CD14-positive monocyte (primary cell): ENCODE measurements around the gene EMILIN3. TPM values are rescaled to one million over a fixed set of nuclear protein-coding genes. Genes with fewer than 3 reads are reported as not detected.

ENCODE experiments used
- DNase-seq, 3 donors: peaks; one replicate each; pipeline ENCODE4 v3.0.0-alpha.2; 2011 to 2022
- H2AFZ ChIP-seq: 2 replicates; pipeline ENCODE4 v1.6.0; 2012; ENCODE audit warnings: mild to moderate bottlenecking, low read depth, low read length, inconsistent platforms; ENCODE audit not compliant: insufficient read depth, poor library complexity, severe bottlenecking
- H3K27ac ChIP-seq, 2 donors: 1 replicate in 1 of 2; 2 replicates in 1 of 2; pipeline ENCODE4 v1.5.1; 2012 to 2013; ENCODE audit warnings: low read length in 2 of 2, control low read depth in 1 of 2, inconsistent platforms in 1 of 2, low read depth in 1 of 2, mild to moderate bottlenecking in 1 of 2
- H3K27me3 ChIP-seq, 2 donors: one replicate each; pipeline versions ENCODE4 v1.6.0 to v1.6.1; 2011 to 2013; ENCODE audit warnings: low read length in 2 of 2; ENCODE audit not compliant: control insufficient read depth in 2 of 2, insufficient read depth in 2 of 2
- H3K36me3 ChIP-seq, 2 donors: replicated peaks in 1 of 2; 1 replicate in 1 of 2; 2 replicates in 1 of 2; pipeline versions ENCODE4 v1.5.1 to v1.6.1; 2012 to 2013; ENCODE audit warnings: low read length in 2 of 2, control low read depth in 1 of 2, inconsistent platforms in 1 of 2, mild to moderate bottlenecking in 1 of 2; ENCODE audit not compliant: insufficient read depth in 2 of 2, control insufficient read depth in 1 of 2
- H3K4me1 ChIP-seq, 2 donors: 1 replicate in 1 of 2; 2 replicates in 1 of 2; pipeline versions ENCODE4 v1.5.1 to v1.6.1; 2012 to 2013; ENCODE audit warnings: low read length in 2 of 2, control low read depth in 1 of 2, inconsistent platforms in 1 of 2, mild to moderate bottlenecking in 1 of 2, moderate library complexity in 1 of 2; ENCODE audit not compliant: insufficient read depth in 2 of 2, control insufficient read depth in 1 of 2
- H3K4me2 ChIP-seq: replicated peaks from 2 replicates; pipeline ENCODE3; 2012; ENCODE audit warnings: low read length, moderate library complexity, mild to moderate bottlenecking; ENCODE audit not compliant: poor library complexity, severe bottlenecking; ENCODE audit errors: extremely low read depth
- H3K4me3 ChIP-seq, 3 experiments: fragments of 200-600 bp in 1 of 3; sonication (generic) in 1 of 3; replicated peaks in 1 of 3; 1 replicate in 2 of 3; 2 replicates in 1 of 3; pipeline ENCODE4 v1.5.1; 2011 to 2013; ENCODE audit warnings: low read length in 3 of 3, mild to moderate bottlenecking in 3 of 3, control low read depth in 2 of 3, low read depth in 2 of 3, inconsistent platforms in 1 of 3, moderate library complexity in 1 of 3
- H3K79me2 ChIP-seq: 2 replicates; pipeline ENCODE4 v1.6.0; 2012; ENCODE audit warnings: mild to moderate bottlenecking, control low read depth, inconsistent platforms, low read length, moderate library complexity; ENCODE audit not compliant: insufficient read depth
- H3K9ac ChIP-seq: 2 replicates; pipeline ENCODE4 v1.6.0; 2017; ENCODE audit warnings: low read length, mild to moderate bottlenecking; ENCODE audit not compliant: insufficient read depth, poor library complexity, severe bottlenecking
- H3K9me3 ChIP-seq, 2 donors: replicated peaks in 1 of 2; 1 replicate in 1 of 2; 2 replicates in 1 of 2; pipeline versions ENCODE4 v1.5.1 to v1.6.1; 2012 to 2013; ENCODE audit warnings: low read length in 2 of 2, control low read depth in 1 of 2; ENCODE audit not compliant: control insufficient read depth in 1 of 2, insufficient read depth in 1 of 2
- H4K20me1 ChIP-seq: 2 replicates; pipeline ENCODE4 v1.6.0; 2012; ENCODE audit warnings: mild to moderate bottlenecking, low read length, control low read depth, moderate library complexity; ENCODE audit not compliant: insufficient read depth
- H3K27ac Mint-ChIP-seq, 7 donors: one replicate each; pipeline ENCODE4 v1.8.0; 2020; ENCODE audit warnings: mild to moderate bottlenecking in 7 of 7, mixed read lengths in 7 of 7, moderate library complexity in 6 of 7, inconsistent platforms in 2 of 7
- H3K27me3 Mint-ChIP-seq, 3 donors: one replicate each; pipeline ENCODE4 v1.8.0; 2021 to 2022; ENCODE audit warnings: low read depth in 3 of 3, mild to moderate bottlenecking in 3 of 3, mixed read lengths in 3 of 3, moderate library complexity in 3 of 3, inconsistent platforms in 1 of 3
- H3K36me3 Mint-ChIP-seq, 2 donors: one replicate each; pipeline ENCODE4 v1.8.0; 2020; ENCODE audit warnings: mixed read lengths in 2 of 2, inconsistent platforms in 1 of 2, mild to moderate bottlenecking in 1 of 2
- H3K4me1 Mint-ChIP-seq: one replicate; pipeline ENCODE4 v1.8.0; 2020; ENCODE audit warnings: mild to moderate bottlenecking, mixed read lengths
- H3K4me3 Mint-ChIP-seq, 2 donors: one replicate each; pipeline ENCODE4 v1.8.0; 2020; ENCODE audit warnings: mild to moderate bottlenecking in 2 of 2, mixed read lengths in 2 of 2, moderate library complexity in 1 of 2
- H3K9me3 Mint-ChIP-seq, 7 donors: one replicate each; pipeline ENCODE4 v1.8.0; 2020 to 2022; ENCODE audit warnings: mixed read lengths in 7 of 7, mild to moderate bottlenecking in 6 of 7, moderate library complexity in 6 of 7, inconsistent platforms in 2 of 7
- CTCF ChIP-seq: fragments of 200-600 bp; IDR thresholded peaks from one replicate; pipeline ENCODE4 v1.8.0; 2022; ENCODE audit warnings: antibody characterized with exemption, mild to moderate bottlenecking
- WGBS: methylation state at CpG from one replicate; pipeline ENCODE4 v1.1.5; 2013; ENCODE audit warnings: missing lambda C conversion rate; ENCODE audit not compliant: insufficient coverage; 5-methylcytosine and 5-hydroxymethylcytosine counted together
- intact Hi-C, 2 donors: fragments of 100-400 bp; cut with micrococcal nuclease; formaldehyde crosslinking; loops; one replicate each; pipeline versions ENCODE4 v1.15.0 to v1.15.1; 2023
- polyA plus RNA-seq, 3 donors: library from polyadenylated mRNA; depleted of rRNA in 1 of 3; unstranded in 2 of 3; stranded (reverse) in 1 of 3; fragments of 300-500 nt in 2 of 3; fragments of >200 nt in 1 of 3; fragmentation: Illumina TruSeq in 2 of 3; gene quantifications; 1 replicate in 2 of 3; 2 replicates in 1 of 3; pipeline ENCODE4 v1.2.3, GENCODE V29; 2012 to 2021

Gene EMILIN3
- polyA plus RNA-seq, 3 donors, result not detected

GRCh38 chr20:41386502-41387427 is 20.1 kb upstream of the EMILIN3 start:
- no peak overlapping the region for H3K4me2 ChIP-seq
- no peak overlapping the region for H2AFZ ChIP-seq
- TF ChIP-seq CTCF, result no peak
- Mint-ChIP-seq H3K27me3 (peaks cover 11 to 32% (median 15%) of the 10 kb centered on the region in 3 donors), H3K4me3 (no peak overlapping the region), H3K36me3 (no peaks in the 10 kb centered on the region), H3K27ac (no peak overlapping the region), H3K9me3 (peaks cover 0 to 3% (median 1%) of the 10 kb centered on the region in 7 donors), H3K4me1 (no peaks in the 10 kb centered on the region)
- no peak overlapping the region for H3K27ac ChIP-seq
- H3K9me3 ChIP-seq, result no peaks in the 10 kb centered on the region
- no peaks in the 10 kb centered on the region for H3K36me3 ChIP-seq
- no peak overlapping the region for H3K4me3 ChIP-seq
- intact Hi-C loops, result no loop called here
- H3K4me1 ChIP-seq, result no peaks in the 10 kb centered on the region
- DNase-seq, result no peak
- WGBS, result 87% methylated on average over 11 of the region's 14 CpGs
- H3K9ac ChIP-seq, result no peak overlapping the region
- no peaks in the 10 kb centered on the region for H3K79me2 ChIP-seq
- no peaks in the 10 kb centered on the region for H4K20me1 ChIP-seq
- H3K27me3 ChIP-seq, result no peaks in the 10 kb centered on the region

GRCh38 chr20:41382791-41383305 is 16.2 kb upstream of the EMILIN3 start:
- H3K79me2 ChIP-seq, result no peaks in the 10 kb centered on the region
- no peaks in the 10 kb centered on the region for H4K20me1 ChIP-seq
- no peaks in the 10 kb centered on the region for H3K36me3 ChIP-seq
- no peak for TF ChIP-seq CTCF
- Mint-ChIP-seq H3K36me3 (no peaks in the 10 kb centered on the region), H3K27ac (no peak overlapping the region), H3K4me1 (peaks cover 20% of the 10 kb centered on the region), H3K9me3 (peaks cover 0 to 3% (median 2%) of the 10 kb centered on the region in 7 donors), H3K27me3 (peaks cover 20 to 39% (median 24%) of the 10 kb centered on the region in 3 donors), H3K4me3 (no peak overlapping the region)
- H3K4me2 ChIP-seq, result no peak overlapping the region
- H3K9ac ChIP-seq, result no peak overlapping the region
- H3K9me3 ChIP-seq, result no peaks in the 10 kb centered on the region
- WGBS, result 98% methylated on average over 4 of the region's 7 CpGs
- peaks cover 19 to 20% of the 10 kb centered on the region in 2 donors for H3K4me1 ChIP-seq
- no peak overlapping the region for H3K4me3 ChIP-seq
- DNase-seq, result no peak
- no peak overlapping the region for H3K27ac ChIP-seq
- no peak overlapping the region for H2AFZ ChIP-seq
- H3K27me3 ChIP-seq, result peaks cover 0 to 3% of the 10 kb centered on the region in 2 donors
- intact Hi-C loops, result no loop called here
